IMR-90 (cell line): ENCODE results near the gene IDH3B. TPM values are rescaled to one million over a fixed set of nuclear protein-coding genes. Genes with fewer than 3 reads are reported as not detected.
A peak's percentile ranks its signal among the peaks of the same experiment; 100 is the strongest.

Experiments
- ATAC-seq: fragments of 200-7000 bp; cut with Tn5 transposase; 2 replicates; pipeline ENCODE4 v1.9.1; 2020; ENCODE audit warnings: low read depth, mild to moderate bottlenecking, moderate library complexity
- BruUV-seq: library from RNA; stranded (reverse); fragments of 400-500 nt; replicated peaks from 2 replicates; lab custom pipeline; 2021; lab: Mats Ljungman, UMichigan
- CTCF ChIA-PET: fragments of 300-600 bp; formaldehyde crosslinking; extraction: SDS; loops from one replicate; lab custom pipeline; 2021; ENCODE audit warnings: antibody characterized with exemption; lab: Yijun Ruan, JAX
- POLR2A ChIA-PET: fragments of 300-600 bp; sonication (Branson Sonifier 250); formaldehyde crosslinking; loops from one replicate; lab custom pipeline; 2022; ENCODE audit warnings: antibody characterized with exemption; ENCODE audit not compliant: unreplicated experiment; lab: Charles Lee
- DNase-seq: peaks from one replicate; pipeline ENCODE4 v3.0.0; 2013
- H2AFZ ChIP-seq: replicated peaks from 2 replicates; pipeline ENCODE3; 2013; ENCODE audit warnings: low read length, mild to moderate bottlenecking; ENCODE audit not compliant: poor library complexity
- H2AK5ac ChIP-seq: 2 replicates; pipeline ENCODE4 v1.6.1; 2013; ENCODE audit warnings: low read depth, low read length, inconsistent platforms
- H2AK9ac ChIP-seq: replicated peaks from 2 replicates; pipeline ENCODE3; 2013; ENCODE audit warnings: mild to moderate bottlenecking, low read depth, low read length, moderate library complexity; ENCODE audit not compliant: poor library complexity
- H2BK120ac ChIP-seq: 2 replicates; pipeline ENCODE4 v1.6.1; 2013; ENCODE audit warnings: low read depth, low read length, inconsistent platforms
- H2BK15ac ChIP-seq: 3 replicates; pipeline ENCODE4 v1.6.1; 2013; ENCODE audit warnings: low read depth, low read length, inconsistent platforms
- H2BK20ac ChIP-seq: 2 replicates; pipeline ENCODE4 v1.6.1; 2013; ENCODE audit warnings: low read depth, mild to moderate bottlenecking, inconsistent platforms, low read length, moderate library complexity
- H2BK5ac ChIP-seq: 2 replicates; pipeline ENCODE4 v1.6.1; 2013; ENCODE audit warnings: mild to moderate bottlenecking, low read depth, low read length, inconsistent platforms; ENCODE audit not compliant: poor library complexity, severe bottlenecking
- H3K14ac ChIP-seq: replicated peaks from 2 replicates; pipeline ENCODE4 v1.6.1; 2013; ENCODE audit warnings: low read depth, low read length, inconsistent platforms
- H3K18ac ChIP-seq: 2 replicates; pipeline ENCODE4 v1.6.1; 2013; ENCODE audit warnings: low read depth, low read length, control low read depth
- H3K23ac ChIP-seq: 2 replicates; pipeline ENCODE4 v1.6.1; 2013; ENCODE audit warnings: low read depth, low read length, inconsistent platforms
- H3K27ac ChIP-seq: 2 replicates; pipeline ENCODE4 v1.5.1; 2013; ENCODE audit warnings: mild to moderate bottlenecking, control low read depth, low read length; ENCODE audit not compliant: insufficient read depth
- H3K27me3 ChIP-seq: 2 replicates; pipeline ENCODE4 v1.6.1; 2013; ENCODE audit warnings: low read length; ENCODE audit not compliant: control insufficient read depth, insufficient read depth
- H3K36me3 ChIP-seq: 2 replicates; pipeline ENCODE4 v1.6.1; 2013; ENCODE audit warnings: low read length, mixed read lengths; ENCODE audit not compliant: control insufficient read depth, insufficient read depth
- H3K4ac ChIP-seq: 2 replicates; pipeline ENCODE4 v1.6.1; 2013; ENCODE audit warnings: low read depth, low read length, inconsistent platforms
- H3K4me1 ChIP-seq: 2 replicates; pipeline ENCODE4 v1.6.1; 2013; ENCODE audit warnings: low read length, mixed read lengths; ENCODE audit not compliant: control insufficient read depth, insufficient read depth
- H3K4me2 ChIP-seq: 2 replicates; pipeline ENCODE4 v1.6.1; 2013; ENCODE audit warnings: low read depth, mild to moderate bottlenecking, control low read depth, low read length, moderate library complexity
- H3K4me3 ChIP-seq: 2 replicates; pipeline ENCODE4 v1.5.1; 2013; ENCODE audit warnings: low read depth, mild to moderate bottlenecking, control low read depth, low read length, moderate library complexity; ENCODE audit not compliant: insufficient read depth
- H3K56ac ChIP-seq: 2 replicates; pipeline ENCODE4 v1.6.1; 2013; ENCODE audit warnings: low read length, inconsistent platforms; ENCODE audit not compliant: insufficient read depth; ENCODE audit errors: extremely low read depth
- H3K79me1 ChIP-seq, 2 experiments: 2 replicates each; pipeline ENCODE4 v1.6.1; 2013; ENCODE audit warnings: low read length in 2 of 2, inconsistent platforms in 1 of 2, low read depth in 1 of 2
- H3K9ac ChIP-seq: 2 replicates; pipeline ENCODE4 v1.6.1; 2013; ENCODE audit warnings: low read depth, low read length, control low read depth
- H3K9me1 ChIP-seq: 2 replicates; pipeline ENCODE4 v1.6.1; 2013; ENCODE audit warnings: low read length, inconsistent platforms; ENCODE audit not compliant: insufficient read depth
- H3K9me3 ChIP-seq: 2 replicates; pipeline ENCODE4 v1.6.1; 2013; ENCODE audit warnings: low read length; ENCODE audit not compliant: control insufficient read depth, insufficient read depth
- H4K20me1 ChIP-seq: 2 replicates; pipeline ENCODE4 v1.6.1; 2013; ENCODE audit warnings: low read length, inconsistent platforms; ENCODE audit not compliant: insufficient read depth
- H4K5ac ChIP-seq: 2 replicates; pipeline ENCODE4 v1.6.1; 2013; ENCODE audit warnings: mild to moderate bottlenecking, low read depth, low read length, control low read depth
- H4K8ac ChIP-seq, 2 experiments: 2 replicates each; pipeline ENCODE4 v1.6.1; 2013; ENCODE audit warnings: low read depth in 2 of 2, low read length in 2 of 2, control low read depth in 1 of 2, inconsistent platforms in 1 of 2
- H4K91ac ChIP-seq: 2 replicates; pipeline ENCODE4 v1.6.1; 2013; ENCODE audit warnings: low read depth, low read length, inconsistent platforms; ENCODE audit not compliant: insufficient read depth
- BHLHE40 ChIP-seq: fragments of 150-350 bp; IDR thresholded peaks from 2 replicates; pipeline ENCODE4 v1.6.1; 2016; ENCODE audit warnings: mild to moderate bottlenecking, low read depth, low read length
- CEBPB ChIP-seq: IDR thresholded peaks from 2 replicates; pipeline ENCODE4 v1.6.1; 2012; ENCODE audit warnings: low read depth, low read length, improper control_type of control experiment
- CHD1 ChIP-seq: IDR thresholded peaks from 2 replicates; pipeline ENCODE4 v1.6.1; 2012; ENCODE audit warnings: low read depth, low read length, improper control_type of control experiment
- CTCF ChIP-seq: conservative IDR thresholded peaks from 2 replicates; pipeline ENCODE4 v1.5.1; 2012; ENCODE audit warnings: mild to moderate bottlenecking, low read depth, low read length, improper control_type of control experiment
- ELK1 ChIP-seq: fragments of 150-350 bp; IDR thresholded peaks from 2 replicates; pipeline ENCODE4 v1.6.1; 2016; ENCODE audit warnings: low read depth, mild to moderate bottlenecking, low read length, moderate library complexity, borderline replicate concordance
- FOS ChIP-seq: fragments of 150-350 bp; IDR thresholded peaks from 2 replicates; pipeline ENCODE4 v1.6.1; 2016; ENCODE audit warnings: low read depth, low read length
- MAFK ChIP-seq: IDR thresholded peaks from 2 replicates; pipeline ENCODE4 v1.6.1; 2012; ENCODE audit warnings: low read depth, low read length, improper control_type of control experiment
- MAZ ChIP-seq: IDR thresholded peaks from 2 replicates; pipeline ENCODE4 v1.6.1; 2012; ENCODE audit warnings: low read depth, mild to moderate bottlenecking, low read length, improper control_type of control experiment, moderate library complexity, borderline replicate concordance
- MXI1 ChIP-seq: IDR thresholded peaks from 2 replicates; pipeline ENCODE4 v1.6.1; 2012; ENCODE audit warnings: low read depth, mild to moderate bottlenecking, low read length, moderate library complexity, borderline replicate concordance
- NFE2L2 ChIP-seq: fragments of 150-350 bp; IDR thresholded peaks from 2 replicates; pipeline ENCODE4 v1.6.1; 2016; ENCODE audit warnings: low read depth, mild to moderate bottlenecking, low read length
- POLR2A ChIP-seq: IDR thresholded peaks from 2 replicates; pipeline ENCODE4 v1.6.1; 2012; ENCODE audit warnings: mild to moderate bottlenecking, low read depth, low read length
- RAD21 ChIP-seq: IDR thresholded peaks from 2 replicates; pipeline ENCODE4 v1.6.1; 2012; ENCODE audit warnings: low read length, improper control_type of control experiment
- RCOR1 ChIP-seq: IDR thresholded peaks from 2 replicates; pipeline ENCODE4 v1.6.1; 2012; ENCODE audit warnings: mild to moderate bottlenecking, low read length, improper control_type of control experiment; ENCODE audit not compliant: insufficient replicate concordance
- RFX5 ChIP-seq: IDR thresholded peaks from 2 replicates; pipeline ENCODE4 v1.8.0; 2012; ENCODE audit warnings: low read depth, mild to moderate bottlenecking, low read length, moderate library complexity
- SMC3 ChIP-seq: fragments of 150-350 bp; IDR thresholded peaks from 2 replicates; pipeline ENCODE4 v1.6.1; 2016; ENCODE audit warnings: low read depth, mild to moderate bottlenecking, antibody characterized with exemption, low read length, moderate library complexity
- USF2 ChIP-seq: fragments of 150-350 bp; IDR thresholded peaks from 2 replicates; pipeline ENCODE4 v1.6.1; 2017; ENCODE audit warnings: mild to moderate bottlenecking, antibody characterized with exemption, low read length, low read depth
- WGBS, 2 experiments: methylation state at CpG; one replicate each; pipeline versions ENCODE4 v1.1.5 to v1.1.7; 2013; ENCODE audit warnings: missing lambda C conversion rate in 2 of 2; ENCODE audit not compliant: insufficient read length in 1 of 2; ENCODE audit errors: extremely low coverage in 2 of 2; 5-methylcytosine and 5-hydroxymethylcytosine counted together
- dilution Hi-C: fragments of 300-500 bp; cut with HindIII; formaldehyde crosslinking; loops from one replicate; pipeline ENCODE4 v1.14.3; 2018; ENCODE audit warnings: low sequenced_read_pairs; ENCODE audit not compliant: unreplicated experiment
- in situ Hi-C: fragments of 300-500 bp; cut with MboI; formaldehyde crosslinking; loops from 3 replicates; pipeline ENCODE4 v1.14.3; 2019; ENCODE audit warnings: low sequenced_read_pairs, inconsistent platforms, mixed read lengths
- intact Hi-C: fragments of 100-400 bp; cut with micrococcal nuclease; formaldehyde crosslinking; loops from 2 replicates; pipeline ENCODE4 v1.10.0; 2022
- polyA plus RNA-seq, 3 experiments: library from polyadenylated mRNA; depleted of rRNA; stranded (reverse); fragments of >200 nt; gene quantifications; 2 replicates each; pipeline ENCODE4 v1.2.3, GENCODE V29; 2012; ENCODE audit warnings: low replicate concordance in 1 of 3
- total RNA-seq: library from RNA; depleted of rRNA; stranded (reverse); fragments of >200 nt; gene quantifications from 2 replicates; pipeline ENCODE4 v1.2.3, GENCODE V29; 2012

The IDH3B gene
- total and polyA plus RNA-seq, 2 of the 4 experiments (the other 2 are of a cell fraction), result 151 to 160 TPM

- Histone ChIP-seq H4K20me1 (peaks cover 57% of the 10 kb centered on the region), H3K9me1 (peaks cover 16% of the 10 kb centered on the region), H4K5ac (no peak overlapping the region), H3K27ac (no peak overlapping the region), H2BK20ac (no peak overlapping the region), H2BK5ac (no peak overlapping the region), H4K91ac (no peak overlapping the region), H3K9ac (no peak overlapping the region), H2AK5ac (no peak overlapping the region), H3K4me3 (no peak overlapping the region), H2AK9ac (no peak overlapping the region), H3K56ac (no peak overlapping the region), H3K27me3 (no peaks in the 10 kb centered on the region), H3K79me1 (peaks cover 28 to 58% of the 10 kb centered on the region in 2 experiments), H3K9me3 (no peaks in the 10 kb centered on the region), H3K4me2 (no peak overlapping the region), H3K14ac (no peak overlapping the region), H4K8ac (0 out of 4 replicates have a peak overlapping the region, but pooled peaks of 1 of the 2 experiments have one; percentile 2), H3K4ac (no peak overlapping the region), H2AFZ (no peak overlapping the region), H3K4me1 (peaks cover 5% of the 10 kb centered on the region), H3K23ac (no peak overlapping the region), H3K36me3 (peaks cover 59% of the 10 kb centered on the region), H2BK15ac (no peak overlapping the region), H2BK120ac (no peak overlapping the region), H3K18ac (no peak overlapping the region)
- DNase-seq, result no peak
- ChIA-PET POLR2A (no interaction called here), CTCF (no interaction called here)
- intact Hi-C loops, result no loop called here
- TF ChIP-seq POLR2A (no peak), CTCF (no peak), NFE2L2 (no peak), USF2 (no peak), CEBPB (no peak), SMC3 (no peak), MAFK (no peak), RFX5 (no peak), MXI1 (no peak), ELK1 (no peak), BHLHE40 (no peak), CHD1 (no peak), RCOR1 (no peak), RAD21 (no peak), FOS (no peak), MAZ (no peak)
- in situ Hi-C loops, result no loop called here
- dilution Hi-C loops, result no loop called here
- WGBS, 2 experiments, result 82% methylated on average over 2 of the region's 3 CpGs; no CpG with 5 or more reads in 1 of the 2 experiments
- no peak for ATAC-seq
- BruUV-seq, result no TSS peak
These were observed 9.2 kb downstream of the IDH3B start for GRCh38 chr20:2654831-2655230.
